OCI-LY7 (cell line): Measurements from ENCODE around the gene GPR84. TPM values are rescaled to one million over a fixed set of nuclear protein-coding genes. Genes with fewer than 3 reads are reported as not detected.
A peak's percentile ranks its signal among the peaks of the same experiment; 100 is the strongest.

ENCODE experiments used
- Bru-seq: library from RNA; stranded (reverse); fragments of 400-500 nt; gene quantifications from one replicate; lab custom pipeline; 2021; lab: Mats Ljungman, UMichigan
- BruChase-seq, 2 experiments: library from RNA; stranded (reverse); fragments of 400-500 nt; gene quantifications; one replicate each; lab custom pipeline; 2021; lab: Mats Ljungman, UMichigan
- BruUV-seq: library from RNA; stranded (reverse); fragments of 400-500 nt; replicated peaks from 2 replicates; lab custom pipeline; 2021; lab: Mats Ljungman, UMichigan
- CTCF ChIA-PET: fragments of 300-600 bp; sonication (Branson Sonifier 250); formaldehyde crosslinking; loops from one replicate; lab custom pipeline; 2022; ENCODE audit warnings: antibody characterized with exemption; ENCODE audit not compliant: unreplicated experiment; lab: Charles Lee
- POLR2A ChIA-PET: fragments of 300-600 bp; sonication (Branson Sonifier 250); formaldehyde crosslinking; loops from one replicate; lab custom pipeline; 2022; ENCODE audit warnings: antibody characterized with exemption; lab: Charles Lee
- DNase-seq: peaks from one replicate; pipeline ENCODE4 v3.0.0-alpha.2; 2015; ENCODE audit warnings: low spot score
- H2AFZ ChIP-seq: fragments of 200-600 bp; sonication (generic), shearing (Covaris generic); 2 replicates; pipeline ENCODE4 v1.6.1; 2014; ENCODE audit warnings: mild to moderate bottlenecking, antibody characterized with exemption, low read length, moderate library complexity
- H3K27ac ChIP-seq: fragments of 200-600 bp; sonication (generic); 2 replicates; pipeline ENCODE4 v1.5.1; 2014; ENCODE audit warnings: mixed run types, low read depth, mild to moderate bottlenecking, moderate library complexity, low read length, inconsistent platforms; ENCODE audit not compliant: poor library complexity, severe bottlenecking
- H3K36me3 ChIP-seq: fragments of 200-600 bp; sonication (generic); 2 replicates; pipeline ENCODE4 v1.6.1; 2014; ENCODE audit warnings: mild to moderate bottlenecking, antibody characterized with exemption, low read length, moderate library complexity, mixed read lengths; ENCODE audit not compliant: insufficient read depth
- H3K4me1 ChIP-seq: fragments of 200-600 bp; sonication (generic); 2 replicates; pipeline ENCODE4 v1.5.1; 2014; ENCODE audit warnings: mild to moderate bottlenecking, low read length; ENCODE audit not compliant: insufficient read depth, poor library complexity, severe bottlenecking
- H3K4me2 ChIP-seq: fragments of 200-600 bp; sonication (generic); 2 replicates; pipeline ENCODE4 v1.6.1; 2014; ENCODE audit warnings: mild to moderate bottlenecking, low read length
- H3K4me3 ChIP-seq: fragments of 200-600 bp; sonication (generic); 2 replicates; pipeline ENCODE4 v1.5.1; 2014; ENCODE audit warnings: mild to moderate bottlenecking, low read depth, low read length; ENCODE audit not compliant: poor library complexity, severe bottlenecking
- H3K79me2 ChIP-seq: fragments of 200-600 bp; sonication (generic); 2 replicates; pipeline ENCODE4 v1.6.1; 2016; ENCODE audit warnings: low read depth, mild to moderate bottlenecking, low read length, moderate library complexity, mixed read lengths; ENCODE audit not compliant: insufficient read depth
- H3K9me2 ChIP-seq: fragments of 200-600 bp; sonication (generic); 2 replicates; pipeline ENCODE4 v1.6.1; 2016; ENCODE audit warnings: mild to moderate bottlenecking, low read length, mixed read lengths; ENCODE audit not compliant: insufficient read depth
- H3K9me3 ChIP-seq: fragments of 200-600 bp; sonication (generic); 2 replicates; pipeline ENCODE4 v1.6.1; 2014; ENCODE audit warnings: mild to moderate bottlenecking, mixed run types, low read length, mixed read lengths
- H4K20me1 ChIP-seq: fragments of 200-600 bp; sonication (generic); 2 replicates; pipeline ENCODE4 v1.6.1; 2014; ENCODE audit warnings: mild to moderate bottlenecking, antibody characterized with exemption, low read length, moderate library complexity, mixed read lengths; ENCODE audit not compliant: insufficient read depth
- EZH2phosphoT487 ChIP-seq: fragments of 200-600 bp; sonication (generic); IDR thresholded peaks from 2 replicates; pipeline ENCODE4 v1.6.1; 2018; ENCODE audit warnings: low read depth, borderline replicate concordance, mild to moderate bottlenecking, mixed run types, antibody characterized with exemption, low read length, moderate library complexity, mixed read lengths
- intact Hi-C: fragments of 100-400 bp; cut with micrococcal nuclease; formaldehyde crosslinking; loops from one replicate; pipeline ENCODE4 v1.10.0; 2022; ENCODE audit not compliant: unreplicated experiment
- long read RNA-seq: library from polyadenylated mRNA; stranded (forward); transcript quantifications from one replicate; pipeline ENCODE4 v2.0.0, GENCODE V29; 2022
- total RNA-seq, 2 experiments: library from RNA; depleted of rRNA in 1 of 2; stranded (reverse); fragments of >200 nt in 1 of 2; shearing (Covaris generic) in 1 of 2; gene quantifications; 2 replicates each; pipeline ENCODE4 v1.2.3, GENCODE V29; 2014 to 2022
- TF ChIP-seq, protein P1 (sequence below): fragments of 200-600 bp; sonication (generic); conservative IDR thresholded peaks from 2 replicates; pipeline ENCODE4 v1.5.1; 2014; ENCODE audit warnings: mild to moderate bottlenecking, antibody characterized with exemption, low read length, moderate library complexity, mixed read lengths

GPR84 gene
- total RNA-seq (2014; rRNA removed; shearing (Covaris generic)), result not detected in 2 replicates
- total RNA-seq (2022), result 0.18 and 0.30 TPM in 2 replicates
- not detected for Bru-seq, nascent RNA
- not detected for BruChase-seq, experiment 1, labeled RNA remaining after a 6-hour chase
- BruChase-seq, experiment 2, labeled RNA remaining after a 2-hour chase, result not detected
- long read RNA-seq, partial matches to known transcripts, result 0 of 1 reads
- long read RNA-seq, other reads (novel, unspliced or antisense), result 0 of 1 reads

DNA sequence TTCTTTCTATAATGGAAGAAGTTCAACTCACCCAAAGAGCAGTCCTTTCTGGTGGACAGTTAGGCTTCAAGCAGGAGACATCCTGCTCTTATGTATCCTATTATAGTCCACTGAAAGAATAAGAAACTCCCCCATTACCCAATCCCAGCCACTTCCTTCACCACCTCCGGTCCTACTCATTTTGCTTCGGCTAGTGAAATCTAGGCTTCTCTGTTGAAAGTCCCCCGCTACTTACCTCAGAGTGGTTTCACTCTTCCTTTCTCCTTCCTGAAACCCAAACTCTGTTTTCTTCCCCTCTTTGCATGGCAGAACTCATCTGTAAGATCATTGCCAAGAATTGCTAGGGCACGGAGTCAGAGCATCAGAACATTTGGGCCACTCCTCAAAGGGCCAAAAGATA is at the start of gene GPR84:
TSS of gene GPR84 (minus strand) at position 74 of the 400 bp plus-strand sequence. CDS start 635 bp downstream, outside the sequence.
- Histone ChIP-seq H3K9me2 (no peaks in the 10 kb centered on the region), H3K9me3 (no peaks in the 10 kb centered on the region), H3K36me3 (no peaks in the 10 kb centered on the region), H3K4me2 (peak within 1 kb of the TSS; percentile 36), H3K4me3 (no peak within 1 kb of the TSS), H4K20me1 (no peaks in the 10 kb centered on the region), H3K79me2 (no peaks in the 10 kb centered on the region), H3K27ac (no peak within 1 kb of the TSS), H2AFZ (peak within 1 kb of the TSS; percentile 79; the same call in 1 of the 2 replicates), H3K4me1 (peaks cover 42% of the 10 kb centered on the region)
- POLR2A ChIA-PET, result no interaction called here
- peak; percentile 44 for DNase-seq
- intact Hi-C loops, result no loop called here
- TF ChIP-seq EZH2phosphoT487, result no peak
- CTCF ChIA-PET, result no interaction called here
- BruUV-seq, result no TSS peak

DNA sequence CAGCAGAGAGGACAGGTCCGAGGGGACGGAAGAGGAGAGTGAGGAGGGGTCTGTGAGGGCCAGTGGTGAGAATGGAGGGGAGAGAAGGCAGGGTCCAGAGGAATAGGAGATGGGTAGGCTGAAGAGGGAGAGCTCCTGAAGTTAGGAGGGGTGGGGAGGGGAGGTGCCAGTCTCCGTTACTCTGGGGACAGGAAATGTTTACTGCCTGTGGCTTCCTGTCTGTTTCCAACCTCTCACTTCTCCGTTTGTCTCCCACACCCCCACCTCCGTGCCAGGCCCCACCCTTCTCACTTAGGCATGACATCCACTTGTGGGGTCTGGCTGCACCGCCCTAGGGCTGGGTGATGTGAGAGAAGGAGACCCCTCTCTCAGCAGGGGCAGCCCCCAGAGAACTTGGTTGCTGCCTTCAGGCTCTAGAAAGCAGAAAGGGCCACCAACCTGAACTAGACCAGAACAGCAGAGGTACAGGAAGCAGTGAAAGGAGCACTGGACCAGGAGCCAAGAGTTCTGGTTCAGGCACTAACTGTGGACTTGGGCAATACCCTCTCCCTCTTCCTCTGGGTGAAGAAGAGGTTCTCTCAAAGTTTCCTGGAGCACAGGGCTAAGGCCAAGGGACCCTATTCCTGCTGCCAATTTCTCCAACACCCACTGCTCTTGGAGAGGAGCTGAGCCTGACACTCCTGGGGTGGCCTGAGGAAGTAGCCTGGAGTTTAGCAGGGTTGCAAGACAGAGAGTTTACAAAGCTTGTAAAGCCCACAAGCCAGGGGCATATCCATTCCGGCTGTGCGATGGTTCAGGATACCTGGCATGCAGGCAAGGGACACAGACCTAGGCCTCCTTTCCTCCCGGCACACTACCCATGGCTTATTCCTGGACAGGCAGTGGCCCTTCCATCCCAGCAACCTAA is 49.3 kb upstream of the GPR84 start:
- BruUV-seq, result no TSS peak
- peak overlapping the region; percentile 69 for H2AFZ ChIP-seq
- no peaks in the 10 kb centered on the region for H4K20me1 ChIP-seq
- TF ChIP-seq, protein P1, sequence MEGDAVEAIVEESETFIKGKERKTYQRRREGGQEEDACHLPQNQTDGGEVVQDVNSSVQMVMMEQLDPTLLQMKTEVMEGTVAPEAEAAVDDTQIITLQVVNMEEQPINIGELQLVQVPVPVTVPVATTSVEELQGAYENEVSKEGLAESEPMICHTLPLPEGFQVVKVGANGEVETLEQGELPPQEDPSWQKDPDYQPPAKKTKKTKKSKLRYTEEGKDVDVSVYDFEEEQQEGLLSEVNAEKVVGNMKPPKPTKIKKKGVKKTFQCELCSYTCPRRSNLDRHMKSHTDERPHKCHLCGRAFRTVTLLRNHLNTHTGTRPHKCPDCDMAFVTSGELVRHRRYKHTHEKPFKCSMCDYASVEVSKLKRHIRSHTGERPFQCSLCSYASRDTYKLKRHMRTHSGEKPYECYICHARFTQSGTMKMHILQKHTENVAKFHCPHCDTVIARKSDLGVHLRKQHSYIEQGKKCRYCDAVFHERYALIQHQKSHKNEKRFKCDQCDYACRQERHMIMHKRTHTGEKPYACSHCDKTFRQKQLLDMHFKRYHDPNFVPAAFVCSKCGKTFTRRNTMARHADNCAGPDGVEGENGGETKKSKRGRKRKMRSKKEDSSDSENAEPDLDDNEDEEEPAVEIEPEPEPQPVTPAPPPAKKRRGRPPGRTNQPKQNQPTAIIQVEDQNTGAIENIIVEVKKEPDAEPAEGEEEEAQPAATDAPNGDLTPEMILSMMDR, result no peak
- no peak for TF ChIP-seq EZH2phosphoT487
- H3K27ac ChIP-seq, result peak overlapping the region; percentile 12
- H3K4me3 ChIP-seq, result peak overlapping the region; percentile 22
- H3K9me2 ChIP-seq, result no peaks in the 10 kb centered on the region
- H3K36me3 ChIP-seq, result no peaks in the 10 kb centered on the region
- CTCF ChIA-PET, result interaction anchor here (0.6 to 1.7 kb wide), 7 partner anchors 10 to 571 kb away, joined by 3 to 5 read pairs (median 3); partner anchors contain the start of genes COPZ1, NCKAP1L and TESPA1
- intact Hi-C loops, result no loop called here
- H3K9me3 ChIP-seq, result no peaks in the 10 kb centered on the region
- H3K79me2 ChIP-seq, result no peaks in the 10 kb centered on the region
- H3K4me1 ChIP-seq, result peaks cover 38% of the 10 kb centered on the region
- POLR2A ChIA-PET, result interaction anchor here (1.0 kb wide), 1 partner anchor 14 kb away, joined by 3 read pairs; no protein-coding TSS in a partner anchor
- H3K4me2 ChIP-seq, result peak overlapping the region; percentile 57
- DNase-seq, result peak; percentile 65

DNA sequence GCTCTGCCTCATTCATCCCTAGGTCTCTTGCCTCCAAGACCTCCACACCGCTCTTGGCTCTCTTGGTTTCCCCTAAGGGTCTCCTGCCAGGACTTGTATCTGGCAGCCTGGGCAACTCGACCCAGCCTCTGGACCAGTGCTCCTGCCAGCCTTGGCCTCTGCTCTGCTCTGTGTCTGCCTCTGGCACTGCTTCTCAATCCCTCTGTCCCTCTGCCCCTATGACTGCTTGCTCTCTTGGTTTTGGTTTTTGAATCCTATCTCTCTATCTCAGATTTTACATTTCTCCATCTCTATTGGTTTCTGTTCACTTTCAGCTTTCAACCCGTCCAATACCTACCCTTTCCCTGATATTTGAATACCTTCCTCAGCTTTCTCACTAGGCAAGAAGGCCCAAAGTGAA is 48.5 kb upstream of the GPR84 start:
- Histone ChIP-seq H3K4me1 (peaks cover 38% of the 10 kb centered on the region), H3K36me3 (no peaks in the 10 kb centered on the region), H3K4me2 (peak overlapping the region; percentile 57), H4K20me1 (no peaks in the 10 kb centered on the region), H3K79me2 (no peaks in the 10 kb centered on the region), H3K9me2 (no peaks in the 10 kb centered on the region), H2AFZ (peak overlapping the region; percentile 69), H3K4me3 (peak overlapping the region; percentile 22), H3K27ac (peak overlapping the region; percentile 12), H3K9me3 (no peaks in the 10 kb centered on the region)
- no peak for TF ChIP-seq EZH2phosphoT487
- TF ChIP-seq, protein P1, result no peak
- intact Hi-C loops, result no loop called here
- POLR2A ChIA-PET, result no interaction called here
- CTCF ChIA-PET, result interaction anchor here (0.6 to 1.7 kb wide), 8 partner anchors 9 to 572 kb away, joined by 3 to 5 read pairs (median 3); partner anchors contain the start of genes COPZ1, NCKAP1L and TESPA1
- no TSS peak for BruUV-seq
- DNase-seq, result no peak
